ENCODE results near the gene CREB3L4. TPM values are rescaled to one million over a fixed set of nuclear protein-coding genes. Genes with fewer than 3 reads are reported as not detected.

The CREB3L4 gene
- total and polyA plus RNA-seq, 2 experiments from 2014 or later, result 8.6 to 15.1 TPM

DNA sequence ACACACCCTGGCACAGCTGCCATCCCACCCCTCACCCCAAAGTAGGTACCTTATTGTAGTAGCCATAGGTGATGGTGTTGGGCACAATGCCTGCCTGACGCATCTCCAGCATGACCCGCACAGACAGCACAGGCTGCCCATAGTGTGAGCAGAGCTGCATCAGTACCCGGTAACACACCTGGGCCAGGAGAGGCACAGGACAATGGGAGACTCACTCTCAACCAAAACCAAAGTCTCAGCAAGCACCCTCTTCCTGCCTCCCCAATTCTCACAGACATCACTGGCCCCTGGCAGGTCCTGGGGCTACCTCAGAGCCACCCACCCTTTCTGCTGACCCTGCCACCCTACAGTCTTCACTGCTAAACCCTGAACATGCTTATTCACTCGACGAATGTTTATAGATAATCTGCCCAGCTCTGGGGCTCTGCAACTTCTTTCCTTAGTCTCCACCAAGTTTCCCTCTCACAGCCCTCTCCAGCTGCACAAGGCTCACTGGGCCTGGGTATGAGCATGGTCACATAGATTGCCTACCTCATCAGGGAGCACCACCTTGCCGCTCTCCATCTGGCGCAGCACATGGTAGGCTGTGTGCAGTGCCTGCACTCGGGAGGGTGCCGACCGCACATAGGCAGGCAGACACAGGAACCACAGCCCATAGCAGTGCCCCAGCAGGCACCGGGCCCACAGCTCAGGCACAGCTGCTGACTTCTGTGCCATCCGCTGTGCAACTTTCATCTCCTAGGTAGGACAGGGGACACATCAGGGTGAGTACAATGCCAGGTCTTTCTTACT is 31.5 kb upstream of the CREB3L4 start:
- H3K9me3 ChIP-seq (ENCODE audit: low read depth), result no peaks in the 10 kb centered on the region
- H4K20me1 ChIP-seq (ENCODE audit: insufficient read depth, poor library complexity, severe bottlenecking), result no peaks in the 10 kb centered on the region
- DNase-seq (ENCODE audit: low spot score), result no peak
- H3K4me1 ChIP-seq (ENCODE audit: insufficient read depth), result no peaks in the 10 kb centered on the region
- H3K27me3 ChIP-seq, result no peaks in the 10 kb centered on the region
- 98% methylated on average over 12 of the region's 12 CpGs for whole genome bisulfite sequencing (ENCODE audit: low lambda C conversion rate, missing lambda C conversion rate)
- no peaks in the 10 kb centered on the region for H3K36me3 ChIP-seq (replicated peaks; ENCODE audit: insufficient read depth, low read depth)
- H3K79me2 ChIP-seq, result no peaks in the 10 kb centered on the region
- no peak overlapping the region for H3K4me2 ChIP-seq
- no peak overlapping the region for H3K4me3 ChIP-seq
- H3K27ac ChIP-seq, result no peak overlapping the region
- H2AFZ ChIP-seq, result no peak overlapping the region
- no peak for TF ChIP-seq EZH2 (IDR thresholded peaks at IDR 0.05; ENCODE audit: borderline replicate concordance)
- TF ChIP-seq, protein P1, sequence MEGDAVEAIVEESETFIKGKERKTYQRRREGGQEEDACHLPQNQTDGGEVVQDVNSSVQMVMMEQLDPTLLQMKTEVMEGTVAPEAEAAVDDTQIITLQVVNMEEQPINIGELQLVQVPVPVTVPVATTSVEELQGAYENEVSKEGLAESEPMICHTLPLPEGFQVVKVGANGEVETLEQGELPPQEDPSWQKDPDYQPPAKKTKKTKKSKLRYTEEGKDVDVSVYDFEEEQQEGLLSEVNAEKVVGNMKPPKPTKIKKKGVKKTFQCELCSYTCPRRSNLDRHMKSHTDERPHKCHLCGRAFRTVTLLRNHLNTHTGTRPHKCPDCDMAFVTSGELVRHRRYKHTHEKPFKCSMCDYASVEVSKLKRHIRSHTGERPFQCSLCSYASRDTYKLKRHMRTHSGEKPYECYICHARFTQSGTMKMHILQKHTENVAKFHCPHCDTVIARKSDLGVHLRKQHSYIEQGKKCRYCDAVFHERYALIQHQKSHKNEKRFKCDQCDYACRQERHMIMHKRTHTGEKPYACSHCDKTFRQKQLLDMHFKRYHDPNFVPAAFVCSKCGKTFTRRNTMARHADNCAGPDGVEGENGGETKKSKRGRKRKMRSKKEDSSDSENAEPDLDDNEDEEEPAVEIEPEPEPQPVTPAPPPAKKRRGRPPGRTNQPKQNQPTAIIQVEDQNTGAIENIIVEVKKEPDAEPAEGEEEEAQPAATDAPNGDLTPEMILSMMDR (IDR thresholded peaks at IDR 0.05; ENCODE audit: poor library complexity), result no peak
- TF ChIP-seq EZH2phosphoT487 (IDR thresholded peaks at IDR 0.05; ENCODE audit: low read depth, severe bottlenecking, unreplicated experiment), result no peak
- H3K9me2 ChIP-seq (replicated peaks; ENCODE audit: insufficient read depth), result no peaks in the 10 kb centered on the region

DNA sequence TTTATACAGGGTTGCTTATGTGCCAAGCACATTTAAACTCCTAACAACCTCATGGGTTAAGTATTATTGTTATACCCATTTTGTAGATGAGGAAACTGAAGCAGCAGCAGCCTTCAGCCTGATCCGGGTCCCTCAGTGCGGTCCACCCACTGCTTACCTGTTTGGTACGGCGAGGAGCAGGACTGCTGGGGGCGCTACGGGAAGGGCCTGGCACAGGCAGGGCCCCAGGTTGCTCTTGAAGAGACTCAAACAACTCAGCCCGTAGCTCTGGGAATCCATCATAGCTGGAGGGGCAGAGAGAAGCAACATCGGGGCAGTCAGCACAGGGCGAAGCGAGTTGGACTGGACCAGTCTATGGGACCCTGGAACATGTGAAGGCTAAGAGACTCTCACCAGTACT is 30.4 kb upstream of the CREB3L4 start:
- TF ChIP-seq EZH2 (IDR thresholded peaks at IDR 0.05; ENCODE audit: borderline replicate concordance) (no peak), EZH2phosphoT487 (IDR thresholded peaks at IDR 0.05; ENCODE audit: low read depth, severe bottlenecking, unreplicated experiment) (no peak)
- TF ChIP-seq, protein P1 (IDR thresholded peaks at IDR 0.05; ENCODE audit: poor library complexity), result no peak
- no peak for DNase-seq (ENCODE audit: low spot score)
- Histone ChIP-seq H3K4me3 (no peak overlapping the region), H3K27ac (no peak overlapping the region), H3K4me2 (no peak overlapping the region), H3K79me2 (no peaks in the 10 kb centered on the region), H3K4me1 (ENCODE audit: insufficient read depth) (no peaks in the 10 kb centered on the region), H4K20me1 (ENCODE audit: insufficient read depth, poor library complexity, severe bottlenecking) (no peaks in the 10 kb centered on the region), H3K9me3 (ENCODE audit: low read depth) (no peaks in the 10 kb centered on the region), H3K9me2 (replicated peaks; ENCODE audit: insufficient read depth) (no peaks in the 10 kb centered on the region), H2AFZ (no peak overlapping the region), H3K27me3 (no peaks in the 10 kb centered on the region), H3K36me3 (replicated peaks; ENCODE audit: insufficient read depth, low read depth) (no peaks in the 10 kb centered on the region)
- 98% methylated on average over 10 of the region's 10 CpGs for WGBS (ENCODE audit: low lambda C conversion rate, missing lambda C conversion rate)

DNA sequence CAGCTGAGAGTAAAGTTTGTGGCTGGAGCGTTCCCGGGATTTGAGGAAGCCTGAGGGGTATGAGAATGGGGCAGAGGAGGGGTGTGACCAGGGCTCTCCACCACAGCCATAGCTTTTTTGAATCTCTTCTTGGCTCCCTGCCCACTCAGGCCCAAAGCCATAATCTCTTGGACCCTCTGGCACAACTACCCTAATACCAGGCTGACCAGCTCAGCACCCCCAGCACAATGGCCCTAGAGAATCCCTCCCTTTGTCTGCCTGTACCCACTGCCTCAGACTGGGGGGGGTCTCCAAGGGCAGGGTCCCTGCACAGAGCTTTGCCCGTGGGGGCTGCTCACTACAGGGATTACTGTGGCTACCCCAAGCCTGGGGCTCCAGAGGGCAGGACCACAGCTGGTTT is 28.7 kb upstream of the CREB3L4 start:
- H3K4me2 ChIP-seq, result no peak overlapping the region
- no peak overlapping the region for H3K27ac ChIP-seq
- no peaks in the 10 kb centered on the region for H3K9me2 ChIP-seq (replicated peaks; ENCODE audit: insufficient read depth)
- TF ChIP-seq, protein P1 (IDR thresholded peaks at IDR 0.05; ENCODE audit: poor library complexity), result no peak
- TF ChIP-seq EZH2phosphoT487 (IDR thresholded peaks at IDR 0.05; ENCODE audit: low read depth, severe bottlenecking, unreplicated experiment) (no peak), EZH2 (IDR thresholded peaks at IDR 0.05; ENCODE audit: borderline replicate concordance) (no peak)
- no peaks in the 10 kb centered on the region for H4K20me1 ChIP-seq (ENCODE audit: insufficient read depth, poor library complexity, severe bottlenecking)
- H3K79me2 ChIP-seq, result peaks cover 8% of the 10 kb centered on the region
- H3K4me3 ChIP-seq, result no peak overlapping the region
- no peak for DNase-seq (ENCODE audit: low spot score)
- no peaks in the 10 kb centered on the region for H3K4me1 ChIP-seq (ENCODE audit: insufficient read depth)
- H2AFZ ChIP-seq, result no peak overlapping the region
- H3K9me3 ChIP-seq (ENCODE audit: low read depth), result no peaks in the 10 kb centered on the region
- no peaks in the 10 kb centered on the region for H3K36me3 ChIP-seq (replicated peaks; ENCODE audit: insufficient read depth, low read depth)
- H3K27me3 ChIP-seq, result no peaks in the 10 kb centered on the region
- WGBS (ENCODE audit: low lambda C conversion rate, missing lambda C conversion rate), result 97% methylated on average over 3 of the region's 3 CpGs
